HuH-7 (cell line): ENCODE data around the gene KIF6.
"Not testable (repeated sequence)": the region's sequence is repeated elsewhere in the genome, so short reads cannot be mapped to it uniquely, and the experiment has no call there.

Experiments
- DNase-seq: peaks from one replicate; pipeline ENCODE4 v3.0.0; 2011; ENCODE audit warnings: low spot score

The KIF6 gene, protein sequence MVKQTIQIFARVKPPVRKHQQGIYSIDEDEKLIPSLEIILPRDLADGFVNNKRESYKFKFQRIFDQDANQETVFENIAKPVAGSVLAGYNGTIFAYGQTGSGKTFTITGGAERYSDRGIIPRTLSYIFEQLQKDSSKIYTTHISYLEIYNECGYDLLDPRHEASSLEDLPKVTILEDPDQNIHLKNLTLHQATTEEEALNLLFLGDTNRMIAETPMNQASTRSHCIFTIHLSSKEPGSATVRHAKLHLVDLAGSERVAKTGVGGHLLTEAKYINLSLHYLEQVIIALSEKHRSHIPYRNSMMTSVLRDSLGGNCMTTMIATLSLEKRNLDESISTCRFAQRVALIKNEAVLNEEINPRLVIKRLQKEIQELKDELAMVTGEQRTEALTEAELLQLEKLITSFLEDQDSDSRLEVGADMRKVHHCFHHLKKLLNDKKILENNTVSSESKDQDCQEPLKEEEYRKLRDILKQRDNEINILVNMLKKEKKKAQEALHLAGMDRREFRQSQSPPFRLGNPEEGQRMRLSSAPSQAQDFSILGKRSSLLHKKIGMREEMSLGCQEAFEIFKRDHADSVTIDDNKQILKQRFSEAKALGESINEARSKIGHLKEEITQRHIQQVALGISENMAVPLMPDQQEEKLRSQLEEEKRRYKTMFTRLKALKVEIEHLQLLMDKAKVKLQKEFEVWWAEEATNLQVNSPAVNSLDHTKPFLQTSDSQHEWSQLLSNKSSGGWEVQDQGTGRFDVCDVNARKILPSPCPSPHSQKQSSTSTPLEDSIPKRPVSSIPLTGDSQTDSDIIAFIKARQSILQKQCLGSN

DNA sequence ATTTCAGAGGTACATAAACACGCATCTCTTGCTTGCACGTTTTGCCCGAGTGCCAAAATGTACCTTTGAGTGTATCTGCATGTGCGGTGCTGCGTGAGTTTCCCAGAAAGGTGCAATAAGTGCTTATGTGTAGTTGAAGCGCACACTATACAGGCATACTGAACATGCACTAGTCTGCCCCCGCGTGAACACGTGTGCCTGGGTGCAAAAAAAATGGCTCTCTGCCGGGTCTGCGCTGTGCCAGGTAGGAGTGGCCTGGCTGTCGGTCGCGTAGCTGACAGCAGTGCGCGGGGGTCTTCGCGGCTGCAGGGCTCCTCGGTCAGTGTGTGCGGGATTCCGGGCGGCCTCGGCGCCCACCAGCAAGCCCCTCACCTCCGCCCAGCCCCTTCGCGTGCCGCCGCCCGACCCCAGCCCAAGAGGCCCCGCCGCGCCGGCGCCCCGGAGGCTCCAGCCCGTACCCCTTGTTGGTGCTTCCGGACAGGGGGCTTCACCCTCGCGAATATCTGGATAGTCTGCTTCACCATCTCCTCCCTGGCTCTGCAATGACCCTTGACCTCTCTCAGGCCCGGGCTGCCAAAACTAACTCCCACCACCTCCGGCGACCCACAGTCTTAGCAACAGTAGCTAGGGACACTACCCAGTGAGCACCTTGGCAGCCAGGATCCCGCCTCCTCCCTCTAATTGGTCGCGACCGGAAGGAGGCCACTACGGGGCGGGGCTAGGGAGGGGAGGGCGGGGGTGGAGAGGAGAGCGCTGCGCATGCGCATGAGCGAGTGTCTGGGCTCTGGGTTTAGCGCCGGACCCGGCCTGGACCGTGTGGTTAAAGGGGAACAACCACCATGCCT is at the start of gene KIF6:
Gene KIF6 (minus strand): TSS at position 622 of the 845 bp plus-strand sequence. CDS start 98 bp downstream, at position 524.
- DNase-seq = peak; percentile 83

DNA sequence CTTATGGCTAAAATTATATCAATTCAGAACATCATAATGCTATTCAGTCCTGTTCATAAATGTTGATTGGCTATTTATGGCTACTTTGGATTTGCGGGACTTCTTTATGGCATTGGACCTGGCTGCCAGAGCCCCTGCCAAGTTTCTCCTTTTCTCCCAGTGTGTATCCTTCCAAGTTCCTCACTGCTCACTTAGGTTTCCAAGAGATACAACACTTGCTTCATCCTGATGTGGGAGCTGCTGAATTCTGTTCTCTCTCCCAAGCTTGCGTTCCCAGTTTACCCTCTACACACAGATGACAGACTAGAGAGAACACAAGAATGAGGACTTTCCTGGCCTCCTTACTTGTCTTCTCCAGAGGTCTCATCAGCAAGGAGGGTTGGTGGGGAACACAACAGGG is 48.6 kb upstream of the KIF6 start:
- no peak for DNase-seq

DNA sequence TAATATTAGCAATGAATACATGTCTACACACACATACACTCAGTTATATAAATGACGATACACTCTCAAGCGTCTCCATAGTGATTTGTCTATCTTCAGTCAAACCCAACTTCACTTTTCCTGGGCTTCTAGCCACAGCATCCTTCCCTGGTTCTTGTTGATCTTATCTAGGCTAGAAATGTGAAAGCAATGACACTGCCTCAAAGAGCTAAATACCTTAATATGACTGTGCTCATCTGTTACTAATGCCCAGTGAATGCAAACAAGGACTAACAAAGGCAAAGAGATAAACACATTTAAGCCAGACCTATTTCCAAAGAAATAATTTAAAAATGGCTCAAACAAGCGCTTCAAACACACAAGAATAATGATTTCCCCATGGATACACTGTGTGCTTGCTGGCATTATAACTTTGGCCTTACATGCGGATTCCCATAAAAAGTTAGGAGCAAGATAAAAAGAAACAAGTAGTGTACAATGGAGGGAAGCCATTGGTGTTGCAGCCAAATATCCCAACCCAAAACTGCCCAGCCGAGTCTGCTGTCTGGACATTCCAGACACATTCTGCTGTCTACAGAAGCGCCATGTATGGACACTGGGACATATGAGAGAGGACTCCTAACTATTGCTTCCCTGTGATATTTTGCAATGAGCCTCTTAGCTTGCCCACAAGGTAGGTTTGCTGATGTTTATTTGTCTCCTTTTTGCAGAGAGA is 47.5 kb upstream of the KIF6 start:
- no peak for DNase-seq

DNA sequence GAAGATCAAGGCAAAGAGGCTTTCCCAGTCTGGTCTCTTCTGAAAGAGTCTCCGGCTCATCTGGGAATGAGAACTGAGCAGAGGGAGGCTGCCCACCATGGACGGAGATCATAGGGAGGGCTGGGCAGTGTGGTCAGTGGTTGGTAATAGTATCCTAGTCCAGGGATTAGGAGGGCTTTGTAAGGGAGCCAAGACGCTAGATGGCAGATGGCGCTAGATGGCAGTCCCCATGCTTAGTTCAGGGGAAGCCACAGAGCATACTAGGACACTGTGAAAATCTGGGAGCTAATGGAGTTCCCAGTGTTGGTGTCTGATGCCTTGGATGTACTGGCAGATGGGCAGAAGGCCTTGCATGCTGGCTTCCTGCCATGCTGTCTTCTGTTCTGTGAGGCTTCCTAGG is 45.2 kb upstream of the KIF6 start:
- no peak for DNase-seq

DNA sequence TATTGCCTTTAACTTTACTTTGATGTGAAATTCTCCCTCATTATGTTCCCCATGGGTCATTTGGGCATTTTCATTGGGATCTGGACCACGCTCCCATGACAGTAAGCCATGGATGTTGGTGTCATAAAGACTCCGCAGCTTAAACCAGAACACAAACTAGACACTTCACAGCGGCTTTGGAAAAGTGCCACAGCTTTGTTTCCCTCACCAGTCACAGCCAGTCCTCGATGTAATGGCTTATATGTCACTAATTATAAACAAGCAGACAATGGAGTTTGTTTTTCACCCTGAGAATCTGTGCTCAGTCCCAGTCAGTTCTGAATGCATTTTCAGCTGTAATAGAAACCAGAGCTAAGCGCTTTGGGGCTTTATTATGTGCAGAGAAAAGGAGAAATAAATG is 43.8 kb upstream of the KIF6 start:
- no peak for DNase-seq

DNA sequence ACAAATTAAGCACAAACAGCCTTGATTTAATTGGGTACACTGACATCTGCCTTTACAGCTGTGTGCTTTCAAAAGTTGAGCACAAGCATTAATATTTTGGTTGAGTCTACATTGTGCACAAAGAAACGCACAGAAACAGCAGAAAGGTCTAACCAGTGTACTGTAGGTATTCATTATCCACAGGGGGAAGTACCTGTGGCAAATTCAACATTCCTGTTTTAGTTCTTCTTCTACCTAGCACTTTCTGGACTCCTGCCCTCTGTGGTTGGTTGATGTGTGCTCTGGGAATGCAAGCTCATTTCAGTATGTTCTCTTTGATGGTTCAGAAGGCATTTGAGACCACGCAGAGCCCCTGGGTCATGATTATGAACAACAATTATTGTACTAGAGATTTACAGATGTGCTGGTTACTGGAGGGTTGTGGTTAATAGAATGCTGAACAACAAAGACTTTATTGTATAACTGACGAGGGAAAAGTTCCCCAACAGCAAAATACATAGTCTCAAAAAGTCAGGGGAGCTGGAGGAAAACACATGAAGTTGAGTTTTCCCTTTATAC is 40.4 kb upstream of the KIF6 start:
- no peak for DNase-seq

DNA sequence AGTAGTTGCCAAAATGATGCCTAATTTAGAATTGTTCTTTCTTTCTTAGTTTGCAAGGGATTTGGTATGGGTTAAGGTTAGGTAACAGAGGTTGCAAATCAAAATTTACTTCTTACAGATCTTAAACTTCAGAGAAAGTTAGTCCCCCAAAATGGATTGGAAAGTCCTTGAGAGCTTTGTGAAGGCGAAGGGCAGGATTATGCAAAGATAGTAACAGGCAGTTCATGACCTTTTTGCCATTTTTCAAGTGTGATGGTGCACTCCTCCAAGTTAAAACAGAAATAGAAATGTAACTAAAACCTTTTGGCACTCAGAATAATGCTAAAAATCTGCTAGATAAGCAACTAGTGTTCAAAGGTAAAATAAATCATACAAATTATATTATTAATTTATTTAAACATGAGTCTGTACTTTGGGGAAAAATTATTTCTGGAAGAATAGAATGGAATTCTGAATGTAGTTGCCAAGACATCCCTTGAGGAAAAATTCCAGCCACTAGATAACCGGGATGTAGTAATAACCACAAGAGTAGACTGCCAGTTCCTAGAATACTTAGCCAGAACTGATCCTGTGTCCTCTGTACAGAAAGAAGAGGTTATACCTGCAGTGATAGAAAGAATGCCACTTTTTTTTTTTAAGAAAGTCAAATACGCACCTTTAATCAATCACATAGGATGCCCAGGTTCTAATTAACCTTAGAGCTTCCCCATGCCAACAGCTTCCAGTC is 35.2 kb upstream of the KIF6 start:
- DNase-seq = no peak

DNA sequence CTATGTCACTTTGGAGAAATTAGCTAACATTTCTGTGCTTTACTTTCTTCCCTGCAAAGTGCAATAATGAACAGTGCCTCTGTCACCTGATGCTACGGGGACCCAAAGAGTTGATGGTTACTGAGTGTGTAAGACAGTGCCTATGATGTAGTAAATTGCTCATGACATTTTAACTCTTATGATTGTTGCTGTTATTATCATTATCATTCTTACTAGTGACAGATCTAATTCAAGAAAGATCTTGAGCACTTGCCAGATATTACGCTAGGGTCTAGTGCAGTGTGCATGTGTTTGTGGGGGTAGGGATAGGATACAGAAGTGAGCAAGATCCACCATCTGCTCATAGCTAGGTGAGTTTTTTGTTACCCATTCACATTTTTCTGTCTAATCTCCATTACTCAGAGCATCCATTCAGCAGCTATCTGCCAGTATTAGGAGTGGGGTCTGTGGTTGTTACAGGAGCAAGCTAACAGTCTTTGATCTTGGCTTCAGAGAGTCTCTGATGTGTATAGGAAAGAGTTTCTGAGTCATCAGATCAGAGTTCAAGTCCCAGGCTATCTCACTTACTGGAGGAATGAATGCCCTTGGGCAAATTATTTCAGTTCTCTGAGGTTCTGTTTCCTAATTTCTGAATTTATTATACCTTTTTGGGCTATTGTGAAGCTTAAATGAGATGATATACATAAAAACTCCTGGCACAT is 33.8 kb upstream of the KIF6 start:
- DNase-seq = no peak

DNA sequence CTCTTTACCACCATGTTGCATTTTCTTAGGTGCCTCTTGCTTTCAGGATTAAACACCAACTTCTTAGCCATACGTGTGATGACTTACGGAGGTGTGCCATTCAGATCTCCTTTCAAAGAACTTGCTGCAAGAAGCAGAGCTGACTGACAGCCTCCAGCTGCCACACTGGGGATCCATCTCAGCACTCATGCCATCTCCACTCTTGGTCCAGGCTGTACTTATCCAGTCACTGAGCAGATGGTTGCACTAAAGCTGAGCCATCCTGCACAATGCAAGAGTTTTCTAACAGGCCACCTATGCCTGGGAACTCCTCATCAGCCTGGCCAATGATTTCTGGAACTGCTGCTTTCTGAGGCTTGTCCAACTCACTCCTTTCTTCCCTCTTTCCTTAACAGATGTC is 31.4 kb upstream of the KIF6 start:
- DNase-seq = no peak

DNA sequence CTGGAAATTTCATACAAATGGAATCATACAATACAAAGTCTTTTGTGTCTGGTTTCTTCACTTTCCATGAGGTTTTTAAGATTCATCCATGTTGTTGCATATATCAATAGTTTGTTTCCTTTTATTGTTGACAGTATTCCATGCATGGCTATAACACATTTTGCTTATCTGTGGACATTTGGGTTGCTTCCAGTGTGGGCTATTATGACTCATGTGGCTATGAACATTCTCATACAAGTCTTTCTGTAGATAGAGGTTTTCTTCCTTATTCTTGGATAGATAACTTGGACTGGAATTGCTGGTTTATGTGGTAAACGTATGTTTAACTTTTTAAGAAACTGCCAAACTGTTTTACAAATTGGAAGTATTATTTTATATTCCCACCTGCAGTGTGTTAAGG is 30.0 kb upstream of the KIF6 start:
- no peak for DNase-seq

DNA sequence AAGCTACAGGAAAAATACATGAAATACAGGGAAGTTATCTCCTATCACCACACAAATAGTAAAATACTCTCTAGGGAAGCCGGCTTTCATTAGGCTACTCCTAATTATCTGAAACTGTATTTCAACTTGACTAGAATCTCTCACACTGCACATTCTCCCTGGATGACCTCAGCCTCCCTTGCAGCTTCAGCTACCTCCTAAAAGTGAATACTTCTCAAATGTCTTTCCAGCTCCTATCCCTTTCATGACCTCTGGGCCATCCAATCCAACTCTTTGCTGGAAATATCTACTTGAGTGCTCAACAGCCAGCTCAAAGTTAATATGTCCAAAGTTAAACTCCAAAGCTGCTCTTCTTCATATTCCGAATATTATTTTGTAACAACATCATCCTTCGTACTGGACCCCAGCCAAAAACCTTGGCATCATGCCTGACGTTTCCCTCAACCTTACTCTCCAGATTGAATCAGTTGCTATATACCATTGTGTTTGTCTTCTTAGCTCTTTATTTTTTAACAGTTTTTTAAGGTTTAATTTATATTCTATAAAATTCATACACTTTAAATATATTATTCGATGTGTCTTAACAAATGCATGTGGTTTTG is 29.4 kb upstream of the KIF6 start:
- no peak for DNase-seq

DNA sequence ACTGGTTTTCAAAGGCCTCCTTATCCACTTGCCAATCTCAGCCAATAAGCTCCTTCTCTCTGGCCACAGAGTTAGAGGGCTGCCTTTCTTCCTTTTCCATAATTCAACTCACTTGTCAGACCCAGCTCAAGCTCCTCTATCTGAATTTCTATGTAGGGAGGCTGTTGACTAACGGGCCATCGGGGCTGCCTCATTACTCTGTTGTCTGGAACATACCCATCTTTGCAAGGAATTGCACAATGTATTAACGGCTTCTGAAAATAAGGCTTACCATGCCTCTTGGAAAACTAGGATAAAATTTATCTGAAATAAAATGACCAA is 28.5 kb upstream of the KIF6 start:
- DNase-seq = no peak

DNA sequence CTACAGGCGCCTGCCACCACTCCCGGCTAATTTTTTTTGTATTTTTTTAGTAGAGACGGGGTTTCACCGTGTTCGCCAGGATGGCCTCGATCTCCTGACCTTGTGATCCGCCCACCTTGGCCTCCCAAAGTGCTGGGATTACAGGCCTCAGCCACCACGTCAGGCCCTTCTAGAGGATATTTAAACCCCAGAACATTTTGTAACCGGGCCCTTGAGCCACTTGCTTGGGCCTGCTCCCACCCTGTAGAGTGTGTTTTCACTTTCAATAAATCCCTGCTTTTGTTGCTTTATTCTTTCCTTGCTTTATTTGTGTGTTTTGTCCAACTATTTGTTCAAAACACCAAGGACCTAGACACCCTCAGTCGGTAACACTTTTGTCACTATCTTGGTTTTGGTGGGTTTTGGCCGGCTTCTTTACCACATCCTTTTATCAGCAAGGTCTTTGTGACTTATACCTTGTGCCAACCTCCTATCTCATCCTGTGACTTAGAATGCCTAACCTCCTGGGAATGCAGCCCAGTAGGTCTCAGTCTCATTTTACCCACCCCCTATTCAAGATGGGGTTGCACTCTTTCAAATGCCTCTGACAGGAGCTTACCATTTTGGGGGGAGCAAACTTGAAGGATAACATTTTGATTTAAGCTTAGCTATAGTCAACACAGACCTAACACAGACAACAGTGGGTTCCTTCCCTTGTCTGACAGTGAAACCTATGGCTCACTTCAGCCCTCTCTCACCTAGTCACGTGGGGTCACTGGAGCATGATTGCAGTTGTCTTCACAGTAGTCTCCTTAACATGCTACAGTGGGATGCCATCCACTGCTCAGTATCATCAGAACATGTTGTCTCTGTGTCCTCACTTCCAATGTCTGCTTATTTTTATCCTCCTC is 27.9 kb upstream of the KIF6 start:
- no peak for DNase-seq

DNA sequence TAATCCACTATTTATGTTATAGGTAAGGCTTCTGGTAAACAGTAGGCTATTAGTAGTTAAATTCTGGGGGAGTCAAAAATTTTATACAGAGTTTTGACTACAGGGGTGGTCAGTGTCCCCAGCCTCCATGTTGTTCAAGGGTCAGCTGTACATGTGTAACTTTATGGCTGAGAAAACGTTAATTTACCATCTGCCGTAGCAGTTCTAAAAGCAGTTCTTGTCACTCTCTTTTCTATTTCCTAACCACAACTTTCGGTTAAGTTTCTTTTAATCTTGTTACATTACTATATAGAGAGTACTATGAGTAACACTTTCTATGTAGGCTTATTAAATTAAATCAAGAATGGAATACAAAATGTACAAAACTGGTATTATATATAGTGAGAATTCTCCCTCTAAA is 21.6 kb upstream of the KIF6 start:
- no peak for DNase-seq

DNA sequence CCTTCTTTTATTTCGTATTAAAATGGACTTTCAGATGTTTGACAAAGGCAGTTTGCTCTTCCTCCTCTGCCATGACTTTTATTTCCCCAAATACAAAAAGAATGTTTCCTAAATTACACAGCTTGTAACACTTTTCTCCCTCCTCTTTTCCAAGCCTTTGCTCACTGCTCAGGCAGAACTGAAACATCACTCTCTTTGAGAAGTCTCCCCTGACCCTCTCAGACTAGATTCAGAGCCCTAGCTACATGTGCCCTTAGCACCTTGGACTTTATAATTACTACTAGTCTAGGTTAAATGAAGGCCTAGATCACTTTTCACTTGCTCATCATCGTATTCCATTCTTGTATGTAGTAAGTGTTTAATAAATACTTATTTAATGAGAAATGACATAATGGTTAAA is 8.5 kb upstream of the KIF6 start:
- DNase-seq = no peak

DNA sequence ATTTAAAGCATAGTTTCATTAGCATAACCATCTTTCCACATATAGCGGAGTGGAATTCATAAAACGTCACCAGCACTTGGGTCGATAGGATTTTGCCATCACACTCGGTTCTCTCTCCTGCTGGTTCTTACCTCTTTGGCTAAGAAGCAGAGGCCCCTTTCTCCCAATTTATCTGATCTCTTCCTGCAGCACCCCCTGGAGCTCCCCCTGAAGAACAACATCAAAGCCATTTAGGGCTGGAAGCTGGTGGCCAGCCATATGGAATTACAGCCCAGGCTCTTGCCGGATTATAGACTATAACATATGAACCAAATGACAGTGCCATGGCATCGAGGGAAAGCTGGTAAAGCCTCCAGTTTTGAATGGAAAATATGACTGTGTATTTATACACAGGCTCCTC is 6.4 kb upstream of the KIF6 start:
- DNase-seq = peak; percentile 3

DNA sequence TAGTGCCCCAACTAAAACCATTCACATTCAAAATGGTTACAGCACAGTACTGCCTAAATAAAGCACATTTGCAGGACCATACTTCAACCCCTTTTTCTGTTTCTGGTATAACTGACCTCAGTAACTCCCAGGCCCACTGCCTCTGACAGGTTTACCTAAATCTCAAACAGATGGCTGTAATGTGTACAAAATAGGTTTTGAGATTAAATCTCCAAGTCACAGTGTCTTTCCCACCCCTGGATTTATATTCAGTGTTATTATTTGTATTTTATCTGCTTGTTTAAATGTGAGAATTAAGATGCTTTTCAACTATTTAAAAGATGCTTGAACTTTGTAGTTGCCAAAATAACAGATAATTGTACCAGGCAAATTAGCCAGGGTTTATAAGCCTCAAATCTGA is 4.7 kb upstream of the KIF6 start:
- no peak for DNase-seq

DNA sequence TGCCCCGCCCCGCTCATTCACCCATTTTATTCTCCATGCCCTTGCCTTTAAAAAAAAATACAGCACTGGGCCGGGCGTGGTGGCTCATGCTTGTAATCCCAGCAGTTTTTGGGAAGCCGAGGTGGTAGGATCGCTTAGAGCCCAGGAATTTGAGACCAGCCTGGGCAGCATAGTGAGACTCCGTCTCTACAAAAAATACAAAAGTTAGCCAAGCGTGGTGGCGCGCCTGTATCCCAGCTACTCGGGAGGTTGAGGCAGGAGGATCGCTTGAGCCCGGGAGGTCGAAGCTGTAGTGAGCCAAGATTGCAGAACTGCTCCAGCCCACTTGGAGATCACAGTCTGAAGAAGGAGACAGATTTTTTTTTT is 407 bp upstream of the KIF6 start:
- no peak for DNase-seq

DNA sequence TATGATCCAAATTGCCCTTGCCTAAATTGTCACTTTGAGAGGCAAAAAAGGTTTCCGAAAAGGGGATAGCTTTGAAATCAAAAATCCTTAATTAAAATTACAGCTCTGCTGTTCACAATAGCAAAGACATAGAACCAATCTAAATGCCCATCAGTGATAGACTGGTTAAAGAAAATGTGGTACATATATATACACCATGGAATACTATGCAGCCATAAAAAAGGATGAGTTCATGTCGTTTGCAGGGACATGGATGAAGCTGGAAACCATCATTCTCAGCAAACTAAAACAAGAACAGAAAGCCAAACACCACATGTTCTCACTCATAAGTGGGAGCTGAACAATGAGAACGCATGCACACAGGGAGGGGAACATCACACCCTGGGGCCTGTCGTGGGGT is 1.9 kb downstream of the KIF6 start:
- DNase-seq = not testable (repeated sequence)
